Measurements from ENCODE around the gene PSG1.
"Not testable (repeated sequence)": the region's sequence is repeated elsewhere in the genome, so short reads cannot be mapped to it uniquely, and the experiment has no call there.

PSG1 gene

GRCh38 chr19:42897729-42898128 lies 18.2 kb upstream of the PSG1 start:
- in situ Hi-C loops (cut with HindIII; ENCODE audit: low pct_unique_long_range_greater_than_20kb, low sequenced_read_pairs); DNase-seq (ENCODE audit: low read depth in 1 of 2, low spot score in 1 of 2): not testable (repeated sequence)

GRCh38 chr19:42890446-42890845 lies 10.9 kb upstream of the PSG1 start:
- DNase-seq (ENCODE audit: low read depth in 1 of 2, low spot score in 1 of 2); in situ Hi-C loops (cut with HindIII; ENCODE audit: low pct_unique_long_range_greater_than_20kb, low sequenced_read_pairs): not testable (repeated sequence)

- in situ Hi-C loops (cut with HindIII; ENCODE audit: low pct_unique_long_range_greater_than_20kb, low sequenced_read_pairs); DNase-seq (ENCODE audit: low read depth in 1 of 2, low spot score in 1 of 2): not testable (repeated sequence)
Measured at GRCh38 chr19:42887876-42888445, 8.4 kb upstream of the PSG1 start.

- in situ Hi-C loops (cut with HindIII; ENCODE audit: low pct_unique_long_range_greater_than_20kb, low sequenced_read_pairs); DNase-seq (ENCODE audit: low read depth in 1 of 2, low spot score in 1 of 2): not testable (repeated sequence)
Measured at GRCh38 chr19:42882730-42883129, 3.2 kb upstream of the PSG1 start.

GRCh38 chr19:42882010-42882409 lies 2.5 kb upstream of the PSG1 start:
- in situ Hi-C loops (cut with HindIII; ENCODE audit: low pct_unique_long_range_greater_than_20kb, low sequenced_read_pairs); DNase-seq (ENCODE audit: low read depth in 1 of 2, low spot score in 1 of 2): not testable (repeated sequence)

- DNase-seq (ENCODE audit: low read depth in 1 of 2, low spot score in 1 of 2): peak in 1 of 2 experiments; percentile 12
- in situ Hi-C loops (cut with HindIII; ENCODE audit: low pct_unique_long_range_greater_than_20kb, low sequenced_read_pairs): not testable (repeated sequence)
Measured at GRCh38 chr19:42881279-42881678, 1.8 kb upstream of the PSG1 start.

- DNase-seq (ENCODE audit: low read depth in 1 of 2, low spot score in 1 of 2); in situ Hi-C loops (cut with HindIII; ENCODE audit: low pct_unique_long_range_greater_than_20kb, low sequenced_read_pairs): not testable (repeated sequence)
Measured at GRCh38 chr19:42880621-42881020, 1.1 kb upstream of the PSG1 start.

GRCh38 chr19:42876596-42876995 lies 2.9 kb downstream of the PSG1 start:
- in situ Hi-C loops (cut with HindIII; ENCODE audit: low pct_unique_long_range_greater_than_20kb, low sequenced_read_pairs); DNase-seq (ENCODE audit: low read depth in 1 of 2, low spot score in 1 of 2): not testable (repeated sequence)

- in situ Hi-C loops (cut with HindIII; ENCODE audit: low pct_unique_long_range_greater_than_20kb, low sequenced_read_pairs); DNase-seq (ENCODE audit: low read depth in 1 of 2, low spot score in 1 of 2): not testable (repeated sequence)
Measured at GRCh38 chr19:42875881-42876280, 3.6 kb downstream of the PSG1 start.

GRCh38 chr19:42874901-42875813 lies 4.4 kb downstream of the PSG1 start:
- DNase-seq (ENCODE audit: low read depth in 1 of 2, low spot score in 1 of 2); in situ Hi-C loops (cut with HindIII; ENCODE audit: low pct_unique_long_range_greater_than_20kb, low sequenced_read_pairs): not testable (repeated sequence)

GRCh38 chr19:42874136-42874535 lies 5.4 kb downstream of the PSG1 start:
- DNase-seq (ENCODE audit: low read depth in 1 of 2, low spot score in 1 of 2); in situ Hi-C loops (cut with HindIII; ENCODE audit: low pct_unique_long_range_greater_than_20kb, low sequenced_read_pairs): not testable (repeated sequence)

- in situ Hi-C loops (cut with HindIII; ENCODE audit: low pct_unique_long_range_greater_than_20kb, low sequenced_read_pairs): no loop called here
- no peak for TF ChIP-seq JUND (IDR thresholded peaks at IDR 0.05; ENCODE audit: low read depth)
- no peak for DNase-seq (ENCODE audit: low read depth in 1 of 2, low spot score in 1 of 2)
Measured at GRCh38 chr19:42872608-42873007, 6.9 kb downstream of the PSG1 start.

- in situ Hi-C loops (cut with HindIII; ENCODE audit: low pct_unique_long_range_greater_than_20kb, low sequenced_read_pairs): no loop called here
- no peak for TF ChIP-seq JUND (IDR thresholded peaks at IDR 0.05; ENCODE audit: low read depth)
- DNase-seq (ENCODE audit: low read depth in 1 of 2, low spot score in 1 of 2): no peak
Measured at GRCh38 chr19:42857544-42857867, 22.0 kb downstream of the PSG1 start.

GRCh38 chr19:42856866-42857543 lies 22.5 kb downstream of the PSG1 start:
- in situ Hi-C loops (cut with HindIII; ENCODE audit: low pct_unique_long_range_greater_than_20kb, low sequenced_read_pairs): not testable (repeated sequence)
- DNase-seq (ENCODE audit: low read depth in 1 of 2, low spot score in 1 of 2): peak in 1 of 2 experiments; percentile 8

- in situ Hi-C loops (cut with HindIII; ENCODE audit: low pct_unique_long_range_greater_than_20kb, low sequenced_read_pairs): not testable (repeated sequence)
Measured at GRCh38 chr19:42854745-42855144, 24.8 kb downstream of the PSG1 start.

GRCh38 chr19:42853231-42853630 lies 26.3 kb downstream of the PSG1 start:
- in situ Hi-C loops (cut with HindIII; ENCODE audit: low pct_unique_long_range_greater_than_20kb, low sequenced_read_pairs): not testable (repeated sequence)

More at GRCh38 chr19:42854745-42855144, 24.8 kb downstream of the PSG1 start:
- DNase-seq (ENCODE audit: low read depth in 1 of 2, low spot score in 1 of 2): not testable (repeated sequence)

GRCh38 chr19:42852821-42853220 lies 26.7 kb downstream of the PSG1 start:
- DNase-seq (ENCODE audit: low read depth in 1 of 2, low spot score in 1 of 2); in situ Hi-C loops (cut with HindIII; ENCODE audit: low pct_unique_long_range_greater_than_20kb, low sequenced_read_pairs): not testable (repeated sequence)

More at GRCh38 chr19:42853231-42853630, 26.3 kb downstream of the PSG1 start:
- not testable (repeated sequence) for DNase-seq (ENCODE audit: low read depth in 1 of 2, low spot score in 1 of 2)

- in situ Hi-C loops (cut with HindIII; ENCODE audit: low pct_unique_long_range_greater_than_20kb, low sequenced_read_pairs); DNase-seq (ENCODE audit: low read depth in 1 of 2, low spot score in 1 of 2): not testable (repeated sequence)
Measured at GRCh38 chr19:42851718-42852280, 27.7 kb downstream of the PSG1 start.
